K562 (cell line): ENCODE results near the gene IL1RL1. TPM values are rescaled to one million over a fixed set of nuclear protein-coding genes. Genes with fewer than 3 reads are reported as not detected.

Experiments used
- PHTF2 ChIP-seq: fragments of 250-450 bp; sonication (Bioruptor Pico); IDR thresholded peaks from 2 replicates; pipeline ENCODE4 v1.5.0; 2021; ENCODE audit warnings: mild to moderate bottlenecking
- POLR2H ChIP-seq: IDR thresholded peaks from 2 replicates; pipeline ENCODE4 v1.6.1; 2016; ENCODE audit warnings: missing genetic modification characterization, low read depth, mild to moderate bottlenecking, control low read depth, missing compliant biosample characterization, moderate library complexity
- ZNF311 ChIP-seq: fragments of 250-450 bp; sonication (Bioruptor Pico); IDR thresholded peaks from 2 replicates; pipeline ENCODE4 v1.4.0; 2020; ENCODE audit warnings: mild to moderate bottlenecking, moderate library complexity
- polyA plus RNA-seq, 8 experiments: library from polyadenylated mRNA; depleted of rRNA in 4 of 8; stranded (reverse) in 5 of 8; unstranded in 3 of 8; fragments of >200 nt; fragmentation: Nextera tagmentation in 2 of 8; fragmentation: Illumina TruSeq in 1 of 8; extraction: Ambion mirVana in 2 of 8; extraction: Trizol in 1 of 8; gene quantifications; 2 replicates each; pipeline versions ENCODE4 v1.2.1 to v1.2.3, GENCODE V29; 2011 to 2014; ENCODE audit warnings: inconsistent platforms in 1 of 8, missing spikeins in 1 of 8
- total RNA-seq, 7 experiments: library from RNA; depleted of rRNA in 6 of 7; stranded (reverse); fragments of >200 nt in 6 of 7; fragmentation: Illumina TruSeq in 2 of 7; extraction: Trizol in 2 of 7; gene quantifications; 2 replicates each; pipeline versions ENCODE4 v1.2.1 to v1.2.3, GENCODE V29; 2011 to 2021; ENCODE audit warnings: low replicate concordance in 1 of 7
- TF ChIP-seq, protein P1 (sequence below): sonication (generic); formaldehyde crosslinking; IDR thresholded peaks from 2 replicates; pipeline ENCODE4 v1.8.0; 2022; ENCODE audit warnings: mild to moderate bottlenecking, missing genetic modification reagents
- TF ChIP-seq, protein P2 (sequence below): fragments of 200-800 bp; sonication (Bioruptor generic); IDR thresholded peaks from 2 replicates; pipeline ENCODE4 v1.6.1; 2017; ENCODE audit warnings: missing genetic modification characterization, missing compliant biosample characterization

The IL1RL1 gene
- total and polyA plus RNA-seq, 9 of the 15 experiments (the other 6 are each of a cell fraction or from before 2014, with no cell fraction given), result 0.06 to 3.3 (median 0.59) TPM

DNA sequence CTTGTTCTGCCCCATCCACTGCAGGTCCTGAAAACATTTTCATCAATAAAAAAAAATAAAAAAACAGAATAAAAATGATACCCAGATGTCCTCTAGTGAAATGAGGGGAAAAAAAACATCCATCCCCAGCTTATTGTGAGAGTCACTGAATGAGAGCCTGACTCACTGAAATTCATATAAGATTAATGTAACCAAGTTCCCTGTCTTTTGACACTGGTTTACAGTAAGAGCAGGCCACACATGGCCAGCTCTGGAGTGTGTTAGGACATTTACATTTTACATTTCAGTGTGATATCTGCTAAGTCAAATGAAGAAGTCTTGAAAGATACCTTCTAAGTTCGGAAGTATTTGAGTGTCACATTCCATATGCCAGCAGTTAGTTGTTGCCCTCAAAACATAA, 23.1 kb downstream of the IL1RL1 start (continued):
- TF ChIP-seq, protein P1, sequence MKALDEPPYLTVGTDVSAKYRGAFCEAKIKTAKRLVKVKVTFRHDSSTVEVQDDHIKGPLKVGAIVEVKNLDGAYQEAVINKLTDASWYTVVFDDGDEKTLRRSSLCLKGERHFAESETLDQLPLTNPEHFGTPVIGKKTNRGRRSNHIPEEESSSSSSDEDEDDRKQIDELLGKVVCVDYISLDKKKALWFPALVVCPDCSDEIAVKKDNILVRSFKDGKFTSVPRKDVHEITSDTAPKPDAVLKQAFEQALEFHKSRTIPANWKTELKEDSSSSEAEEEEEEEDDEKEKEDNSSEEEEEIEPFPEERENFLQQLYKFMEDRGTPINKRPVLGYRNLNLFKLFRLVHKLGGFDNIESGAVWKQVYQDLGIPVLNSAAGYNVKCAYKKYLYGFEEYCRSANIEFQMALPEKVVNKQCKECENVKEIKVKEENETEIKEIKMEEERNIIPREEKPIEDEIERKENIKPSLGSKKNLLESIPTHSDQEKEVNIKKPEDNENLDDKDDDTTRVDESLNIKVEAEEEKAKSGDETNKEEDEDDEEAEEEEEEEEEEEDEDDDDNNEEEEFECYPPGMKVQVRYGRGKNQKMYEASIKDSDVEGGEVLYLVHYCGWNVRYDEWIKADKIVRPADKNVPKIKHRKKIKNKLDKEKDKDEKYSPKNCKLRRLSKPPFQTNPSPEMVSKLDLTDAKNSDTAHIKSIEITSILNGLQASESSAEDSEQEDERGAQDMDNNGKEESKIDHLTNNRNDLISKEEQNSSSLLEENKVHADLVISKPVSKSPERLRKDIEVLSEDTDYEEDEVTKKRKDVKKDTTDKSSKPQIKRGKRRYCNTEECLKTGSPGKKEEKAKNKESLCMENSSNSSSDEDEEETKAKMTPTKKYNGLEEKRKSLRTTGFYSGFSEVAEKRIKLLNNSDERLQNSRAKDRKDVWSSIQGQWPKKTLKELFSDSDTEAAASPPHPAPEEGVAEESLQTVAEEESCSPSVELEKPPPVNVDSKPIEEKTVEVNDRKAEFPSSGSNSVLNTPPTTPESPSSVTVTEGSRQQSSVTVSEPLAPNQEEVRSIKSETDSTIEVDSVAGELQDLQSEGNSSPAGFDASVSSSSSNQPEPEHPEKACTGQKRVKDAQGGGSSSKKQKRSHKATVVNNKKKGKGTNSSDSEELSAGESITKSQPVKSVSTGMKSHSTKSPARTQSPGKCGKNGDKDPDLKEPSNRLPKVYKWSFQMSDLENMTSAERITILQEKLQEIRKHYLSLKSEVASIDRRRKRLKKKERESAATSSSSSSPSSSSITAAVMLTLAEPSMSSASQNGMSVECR, result no peak
- TF ChIP-seq POLR2H (tag) (no peak), PHTF2 (CRISPR knock-in tag) (no peak), ZNF311 (CRISPR knock-in tag) (no peak)
- TF ChIP-seq, protein P2, sequence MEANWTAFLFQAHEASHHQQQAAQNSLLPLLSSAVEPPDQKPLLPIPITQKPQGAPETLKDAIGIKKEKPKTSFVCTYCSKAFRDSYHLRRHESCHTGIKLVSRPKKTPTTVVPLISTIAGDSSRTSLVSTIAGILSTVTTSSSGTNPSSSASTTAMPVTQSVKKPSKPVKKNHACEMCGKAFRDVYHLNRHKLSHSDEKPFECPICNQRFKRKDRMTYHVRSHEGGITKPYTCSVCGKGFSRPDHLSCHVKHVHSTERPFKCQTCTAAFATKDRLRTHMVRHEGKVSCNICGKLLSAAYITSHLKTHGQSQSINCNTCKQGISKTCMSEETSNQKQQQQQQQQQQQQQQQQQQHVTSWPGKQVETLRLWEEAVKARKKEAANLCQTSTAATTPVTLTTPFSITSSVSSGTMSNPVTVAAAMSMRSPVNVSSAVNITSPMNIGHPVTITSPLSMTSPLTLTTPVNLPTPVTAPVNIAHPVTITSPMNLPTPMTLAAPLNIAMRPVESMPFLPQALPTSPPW, result no peak
